ENCODE data around the gene MVD. TPM values are rescaled to one million over a fixed set of nuclear protein-coding genes. Genes with fewer than 3 reads are reported as not detected.

Gene MVD
- total and polyA plus RNA-seq, 2 of the 13 experiments (the other 11 are each of a cell fraction or from before 2014, with no cell fraction given) = 28.1 to 187 TPM

DNA sequence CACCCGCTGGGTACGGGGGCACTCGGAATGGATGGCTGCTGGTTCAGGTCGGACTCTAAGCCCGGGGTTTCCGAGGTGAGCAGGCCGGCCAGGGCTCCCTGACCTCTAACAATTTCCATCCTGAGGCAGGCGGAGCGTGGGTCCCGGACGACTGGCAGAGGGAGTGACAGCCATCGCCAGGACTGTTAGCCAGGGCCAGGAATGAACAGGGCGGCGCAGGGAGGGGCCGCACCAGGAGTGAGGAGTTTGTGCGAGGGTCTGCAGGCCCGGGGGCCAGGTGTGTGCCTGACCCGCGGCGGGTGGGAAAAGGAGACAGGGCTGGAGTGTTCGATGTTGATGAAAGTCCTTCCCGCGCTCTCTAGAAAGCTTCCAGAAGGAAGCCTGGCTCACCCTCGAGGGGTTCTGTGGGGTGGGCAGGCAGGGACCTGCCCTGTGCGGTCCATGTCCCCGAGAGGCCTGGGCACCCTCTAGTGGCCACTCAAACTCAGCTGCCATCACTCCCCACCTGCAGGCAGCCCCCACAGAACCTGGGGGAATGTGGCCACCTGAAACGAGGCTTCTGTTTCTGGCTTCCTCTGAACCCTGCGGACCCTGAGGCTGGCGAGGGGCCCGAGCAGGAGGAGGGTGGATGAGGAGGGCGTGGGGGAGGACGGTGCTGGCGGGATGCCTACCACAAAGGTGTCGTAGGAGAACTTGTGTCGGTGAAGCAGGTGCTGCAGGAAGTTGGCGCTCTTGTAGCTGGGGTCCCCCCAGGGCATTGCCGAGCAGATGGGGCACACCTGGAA lies 35.1 kb upstream of the MVD start (continued):
- TF ChIP-seq EED (CRISPR knock-in tag; IDR thresholded peaks at IDR 0.05) (peak; percentile 69; the same call in 1 of the 2 replicates), ZBTB7B (CRISPR knock-in tag; IDR thresholded peaks at IDR 0.05) (peak; percentile 49; the same call in 1 of the 2 replicates), AGO2 (optimal IDR thresholded peaks at IDR 0.05; ENCODE audit: low read depth, low read length) (peak; percentile 3), NFYB (CRISPR knock-in tag; IDR thresholded peaks at IDR 0.05) (no peak), RAD21 (CRISPR knock-in tag; IDR thresholded peaks at IDR 0.05) (peak; percentile 62), ZNF263 (CRISPR knock-in tag; IDR thresholded peaks at IDR 0.05) (0 out of 2 replicates have a peak, but pooled peaks have one; percentile 15), ZNF510 (CRISPR knock-in tag; IDR thresholded peaks at IDR 0.05; ENCODE audit: low read depth) (no peak)
- TF ChIP-seq, protein P1, sequence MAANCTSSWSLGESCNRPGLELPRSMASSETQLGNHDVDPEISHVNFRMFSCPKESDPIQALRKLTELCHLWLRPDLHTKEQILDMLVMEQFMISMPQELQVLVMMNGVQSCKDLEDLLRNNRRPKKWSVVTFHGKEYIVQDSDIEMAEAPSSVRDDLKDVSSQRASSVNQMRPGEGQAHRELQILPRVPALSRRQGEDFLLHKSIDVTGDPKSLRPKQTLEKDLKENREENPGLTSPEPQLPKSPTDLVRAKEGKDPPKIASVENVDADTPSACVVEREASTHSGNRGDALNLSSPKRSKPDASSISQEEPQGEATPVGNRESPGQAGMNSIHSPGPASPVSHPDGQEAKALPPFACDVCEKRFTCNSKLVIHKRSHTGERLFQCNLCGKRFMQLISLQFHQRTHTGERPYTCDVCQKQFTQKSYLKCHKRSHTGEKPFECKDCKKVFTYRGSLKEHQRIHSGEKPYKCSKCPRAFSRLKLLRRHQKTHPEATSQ (CRISPR knock-in tag; IDR thresholded peaks at IDR 0.05; ENCODE audit: borderline replicate concordance) = no peak
- TF ChIP-seq, protein P2, sequence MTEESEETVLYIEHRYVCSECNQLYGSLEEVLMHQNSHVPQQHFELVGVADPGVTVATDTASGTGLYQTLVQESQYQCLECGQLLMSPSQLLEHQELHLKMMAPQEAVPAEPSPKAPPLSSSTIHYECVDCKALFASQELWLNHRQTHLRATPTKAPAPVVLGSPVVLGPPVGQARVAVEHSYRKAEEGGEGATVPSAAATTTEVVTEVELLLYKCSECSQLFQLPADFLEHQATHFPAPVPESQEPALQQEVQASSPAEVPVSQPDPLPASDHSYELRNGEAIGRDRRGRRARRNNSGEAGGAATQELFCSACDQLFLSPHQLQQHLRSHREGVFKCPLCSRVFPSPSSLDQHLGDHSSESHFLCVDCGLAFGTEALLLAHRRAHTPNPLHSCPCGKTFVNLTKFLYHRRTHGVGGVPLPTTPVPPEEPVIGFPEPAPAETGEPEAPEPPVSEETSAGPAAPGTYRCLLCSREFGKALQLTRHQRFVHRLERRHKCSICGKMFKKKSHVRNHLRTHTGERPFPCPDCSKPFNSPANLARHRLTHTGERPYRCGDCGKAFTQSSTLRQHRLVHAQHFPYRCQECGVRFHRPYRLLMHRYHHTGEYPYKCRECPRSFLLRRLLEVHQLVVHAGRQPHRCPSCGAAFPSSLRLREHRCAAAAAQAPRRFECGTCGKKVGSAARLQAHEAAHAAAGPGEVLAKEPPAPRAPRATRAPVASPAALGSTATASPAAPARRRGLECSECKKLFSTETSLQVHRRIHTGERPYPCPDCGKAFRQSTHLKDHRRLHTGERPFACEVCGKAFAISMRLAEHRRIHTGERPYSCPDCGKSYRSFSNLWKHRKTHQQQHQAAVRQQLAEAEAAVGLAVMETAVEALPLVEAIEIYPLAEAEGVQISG (CRISPR knock-in tag; IDR thresholded peaks at IDR 0.05) = no peak
- TF ChIP-seq, protein P3, sequence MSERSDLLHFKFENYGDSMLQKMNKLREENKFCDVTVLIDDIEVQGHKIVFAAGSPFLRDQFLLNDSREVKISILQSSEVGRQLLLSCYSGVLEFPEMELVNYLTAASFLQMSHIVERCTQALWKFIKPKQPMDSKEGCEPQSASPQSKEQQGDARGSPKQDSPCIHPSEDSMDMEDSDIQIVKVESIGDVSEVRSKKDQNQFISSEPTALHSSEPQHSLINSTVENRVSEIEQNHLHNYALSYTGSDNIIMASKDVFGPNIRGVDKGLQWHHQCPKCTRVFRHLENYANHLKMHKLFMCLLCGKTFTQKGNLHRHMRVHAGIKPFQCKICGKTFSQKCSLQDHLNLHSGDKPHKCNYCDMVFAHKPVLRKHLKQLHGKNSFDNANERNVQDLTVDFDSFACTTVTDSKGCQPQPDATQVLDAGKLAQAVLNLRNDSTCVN (CRISPR knock-in tag; IDR thresholded peaks at IDR 0.05; ENCODE audit: borderline replicate concordance) = no peak
- TF ChIP-seq, protein P4, sequence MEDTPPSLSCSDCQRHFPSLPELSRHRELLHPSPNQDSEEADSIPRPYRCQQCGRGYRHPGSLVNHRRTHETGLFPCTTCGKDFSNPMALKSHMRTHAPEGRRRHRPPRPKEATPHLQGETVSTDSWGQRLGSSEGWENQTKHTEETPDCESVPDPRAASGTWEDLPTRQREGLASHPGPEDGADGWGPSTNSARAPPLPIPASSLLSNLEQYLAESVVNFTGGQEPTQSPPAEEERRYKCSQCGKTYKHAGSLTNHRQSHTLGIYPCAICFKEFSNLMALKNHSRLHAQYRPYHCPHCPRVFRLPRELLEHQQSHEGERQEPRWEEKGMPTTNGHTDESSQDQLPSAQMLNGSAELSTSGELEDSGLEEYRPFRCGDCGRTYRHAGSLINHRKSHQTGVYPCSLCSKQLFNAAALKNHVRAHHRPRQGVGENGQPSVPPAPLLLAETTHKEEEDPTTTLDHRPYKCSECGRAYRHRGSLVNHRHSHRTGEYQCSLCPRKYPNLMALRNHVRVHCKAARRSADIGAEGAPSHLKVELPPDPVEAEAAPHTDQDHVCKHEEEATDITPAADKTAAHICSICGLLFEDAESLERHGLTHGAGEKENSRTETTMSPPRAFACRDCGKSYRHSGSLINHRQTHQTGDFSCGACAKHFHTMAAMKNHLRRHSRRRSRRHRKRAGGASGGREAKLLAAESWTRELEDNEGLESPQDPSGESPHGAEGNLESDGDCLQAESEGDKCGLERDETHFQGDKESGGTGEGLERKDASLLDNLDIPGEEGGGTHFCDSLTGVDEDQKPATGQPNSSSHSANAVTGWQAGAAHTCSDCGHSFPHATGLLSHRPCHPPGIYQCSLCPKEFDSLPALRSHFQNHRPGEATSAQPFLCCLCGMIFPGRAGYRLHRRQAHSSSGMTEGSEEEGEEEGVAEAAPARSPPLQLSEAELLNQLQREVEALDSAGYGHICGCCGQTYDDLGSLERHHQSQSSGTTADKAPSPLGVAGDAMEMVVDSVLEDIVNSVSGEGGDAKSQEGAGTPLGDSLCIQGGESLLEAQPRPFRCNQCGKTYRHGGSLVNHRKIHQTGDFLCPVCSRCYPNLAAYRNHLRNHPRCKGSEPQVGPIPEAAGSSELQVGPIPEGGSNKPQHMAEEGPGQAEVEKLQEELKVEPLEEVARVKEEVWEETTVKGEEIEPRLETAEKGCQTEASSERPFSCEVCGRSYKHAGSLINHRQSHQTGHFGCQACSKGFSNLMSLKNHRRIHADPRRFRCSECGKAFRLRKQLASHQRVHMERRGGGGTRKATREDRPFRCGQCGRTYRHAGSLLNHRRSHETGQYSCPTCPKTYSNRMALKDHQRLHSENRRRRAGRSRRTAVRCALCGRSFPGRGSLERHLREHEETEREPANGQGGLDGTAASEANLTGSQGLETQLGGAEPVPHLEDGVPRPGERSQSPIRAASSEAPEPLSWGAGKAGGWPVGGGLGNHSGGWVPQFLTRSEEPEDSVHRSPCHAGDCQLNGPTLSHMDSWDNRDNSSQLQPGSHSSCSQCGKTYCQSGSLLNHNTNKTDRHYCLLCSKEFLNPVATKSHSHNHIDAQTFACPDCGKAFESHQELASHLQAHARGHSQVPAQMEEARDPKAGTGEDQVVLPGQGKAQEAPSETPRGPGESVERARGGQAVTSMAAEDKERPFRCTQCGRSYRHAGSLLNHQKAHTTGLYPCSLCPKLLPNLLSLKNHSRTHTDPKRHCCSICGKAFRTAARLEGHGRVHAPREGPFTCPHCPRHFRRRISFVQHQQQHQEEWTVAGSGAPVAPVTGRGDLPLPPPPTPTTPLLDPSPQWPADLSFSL (CRISPR knock-in tag; IDR thresholded peaks at IDR 0.05) = no peak

Measured in HepG2 (cell line).